Hepatic stellate cell (primary cell): ENCODE measurements around the gene NDUFAF8.

Experiments used
- DNase-seq: peaks from one replicate; pipeline ENCODE4 v3.0.0; 2011; ENCODE audit warnings: low spot score

The NDUFAF8 gene

GRCh38 chr17:81253358-81254131 lies 14.4 kb downstream of the NDUFAF8 start:
- DNase-seq: peak; percentile 72

GRCh38 chr17:81254955-81255717 lies 16.0 kb downstream of the NDUFAF8 start:
- peak; percentile 84 for DNase-seq

- peak; percentile 30 for DNase-seq
These were observed 17.5 kb downstream of the NDUFAF8 start for GRCh38 chr17:81256616-81257015.

- DNase-seq: no peak
These were observed 18.4 kb downstream of the NDUFAF8 start for GRCh38 chr17:81257533-81257932.

- DNase-seq: no peak
These were observed 19.2 kb downstream of the NDUFAF8 start for GRCh38 chr17:81258292-81258691.

- no peak for DNase-seq
These were observed 20.0 kb downstream of the NDUFAF8 start for GRCh38 chr17:81259058-81259605.

GRCh38 chr17:81260171-81260570 lies 21.1 kb downstream of the NDUFAF8 start:
- no peak for DNase-seq

- DNase-seq: no peak
These were observed 21.5 kb downstream of the NDUFAF8 start for GRCh38 chr17:81260641-81261040.

- no peak for DNase-seq
These were observed 22.0 kb downstream of the NDUFAF8 start for GRCh38 chr17:81261096-81261495.

- no peak for DNase-seq
These were observed 22.6 kb downstream of the NDUFAF8 start for GRCh38 chr17:81261582-81262336.

- no peak for DNase-seq
These were observed 24.5 kb downstream of the NDUFAF8 start for GRCh38 chr17:81263371-81264181.

GRCh38 chr17:81264640-81265039 lies 25.5 kb downstream of the NDUFAF8 start:
- no peak for DNase-seq

GRCh38 chr17:81265576-81265975 lies 26.5 kb downstream of the NDUFAF8 start:
- no peak for DNase-seq

GRCh38 chr17:81267390-81268067 lies 28.4 kb downstream of the NDUFAF8 start:
- no peak for DNase-seq

GRCh38 chr17:81270279-81270678 lies 31.2 kb downstream of the NDUFAF8 start:
- DNase-seq: no peak

GRCh38 chr17:81271226-81271625 lies 32.1 kb downstream of the NDUFAF8 start:
- no peak for DNase-seq

- no peak for DNase-seq
These were observed 33.5 kb downstream of the NDUFAF8 start for GRCh38 chr17:81272616-81273015.

GRCh38 chr17:81273698-81274470 lies 34.8 kb downstream of the NDUFAF8 start:
- DNase-seq: no peak

GRCh38 chr17:81274471-81274855 lies 35.3 kb downstream of the NDUFAF8 start:
- DNase-seq: no peak

GRCh38 chr17:81276781-81277180 lies 37.7 kb downstream of the NDUFAF8 start:
- no peak for DNase-seq
